D341Med (cell line): Measurements from ENCODE around the gene TEDC1.
A peak's percentile ranks its signal among the peaks of the same experiment; 100 is the strongest.

Experiments used
- DNase-seq: peaks from one replicate; pipeline ENCODE4 v3.0.0; 2012; ENCODE audit warnings: low spot score

The TEDC1 gene

GRCh38 chr14:105484997-105485393, 6.1 kb upstream of the TEDC1 start:
- DNase-seq: no peak

- DNase-seq: no peak
These were observed 5.3 kb upstream of the TEDC1 start for GRCh38 chr14:105485739-105486162.

DNA sequence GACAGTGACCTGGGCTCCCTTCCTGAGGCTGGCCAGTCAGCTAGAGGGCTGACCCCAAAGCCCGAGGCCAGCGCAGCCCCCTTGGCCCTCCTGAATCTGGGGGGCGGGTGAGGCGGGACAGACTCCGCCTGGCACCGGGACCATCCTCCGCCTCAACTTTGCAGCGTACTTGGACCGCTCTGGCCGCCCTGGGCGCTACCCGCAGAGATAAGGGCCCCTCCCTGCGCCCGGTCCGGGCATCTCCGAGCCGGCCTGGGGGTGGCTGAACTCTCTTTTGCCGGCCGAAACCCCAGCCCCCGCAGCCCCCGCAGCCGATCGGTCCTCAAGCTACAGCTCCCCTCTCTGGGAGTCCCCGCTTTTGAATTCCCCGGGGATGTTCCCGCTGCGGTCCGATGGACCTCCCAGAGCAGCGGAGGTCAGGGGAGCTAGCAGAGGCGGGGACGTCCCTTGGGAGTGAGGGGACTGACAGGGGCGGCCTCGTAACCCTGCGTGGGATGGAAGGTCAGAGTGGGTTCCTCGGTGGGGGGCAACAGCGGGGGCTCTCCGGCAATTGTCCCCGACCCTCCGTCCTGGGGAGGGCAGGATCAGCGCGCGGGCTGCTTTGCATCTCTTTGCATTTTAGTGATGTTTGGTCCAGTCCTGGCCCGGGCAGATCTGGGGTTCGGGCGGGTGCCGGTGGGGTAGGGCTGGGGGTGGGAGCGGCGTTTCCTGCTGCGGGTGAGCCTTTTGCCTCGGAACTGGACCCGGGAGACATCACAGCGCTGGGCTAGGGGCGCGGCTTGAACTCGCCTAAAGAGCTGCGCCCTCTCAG, 4.7 kb upstream of the TEDC1 start, which contains the start of gene CRIP1:
Gene CRIP1 (plus strand): TSS at position 724 of the 811 bp plus-strand sequence. CDS start 374 bp downstream, outside the sequence.
- no peak for DNase-seq

DNA sequence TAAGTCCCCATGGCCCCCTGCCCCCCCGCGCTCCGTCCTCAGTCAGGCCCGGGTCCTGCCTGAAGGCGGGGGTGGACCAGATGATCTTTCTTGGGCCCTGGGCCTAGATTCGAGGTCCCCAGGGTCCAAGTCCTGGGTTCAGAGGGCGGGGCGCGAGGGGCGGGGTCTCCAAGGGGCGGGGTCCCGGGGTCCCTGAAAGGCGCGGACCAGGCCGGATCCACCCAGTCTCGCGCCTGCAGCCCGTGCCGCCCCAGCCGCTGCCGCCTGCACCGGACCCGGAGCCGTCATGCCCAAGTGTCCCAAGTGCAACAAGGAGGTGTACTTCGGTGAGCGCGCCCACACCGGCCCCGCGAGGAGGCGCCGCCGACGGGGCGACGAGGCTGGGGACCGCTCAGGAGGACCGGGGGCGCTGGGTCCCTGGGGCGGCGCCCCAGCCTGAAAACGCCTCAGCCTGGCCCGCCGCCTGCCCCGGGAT, 4.0 kb upstream of the TEDC1 start:
- no peak for DNase-seq

- no peak for DNase-seq
These were observed 3.5 kb upstream of the TEDC1 start for GRCh38 chr14:105487449-105487985.

- DNase-seq: no peak
These were observed 2.9 kb upstream of the TEDC1 start for GRCh38 chr14:105487986-105488777.

DNA sequence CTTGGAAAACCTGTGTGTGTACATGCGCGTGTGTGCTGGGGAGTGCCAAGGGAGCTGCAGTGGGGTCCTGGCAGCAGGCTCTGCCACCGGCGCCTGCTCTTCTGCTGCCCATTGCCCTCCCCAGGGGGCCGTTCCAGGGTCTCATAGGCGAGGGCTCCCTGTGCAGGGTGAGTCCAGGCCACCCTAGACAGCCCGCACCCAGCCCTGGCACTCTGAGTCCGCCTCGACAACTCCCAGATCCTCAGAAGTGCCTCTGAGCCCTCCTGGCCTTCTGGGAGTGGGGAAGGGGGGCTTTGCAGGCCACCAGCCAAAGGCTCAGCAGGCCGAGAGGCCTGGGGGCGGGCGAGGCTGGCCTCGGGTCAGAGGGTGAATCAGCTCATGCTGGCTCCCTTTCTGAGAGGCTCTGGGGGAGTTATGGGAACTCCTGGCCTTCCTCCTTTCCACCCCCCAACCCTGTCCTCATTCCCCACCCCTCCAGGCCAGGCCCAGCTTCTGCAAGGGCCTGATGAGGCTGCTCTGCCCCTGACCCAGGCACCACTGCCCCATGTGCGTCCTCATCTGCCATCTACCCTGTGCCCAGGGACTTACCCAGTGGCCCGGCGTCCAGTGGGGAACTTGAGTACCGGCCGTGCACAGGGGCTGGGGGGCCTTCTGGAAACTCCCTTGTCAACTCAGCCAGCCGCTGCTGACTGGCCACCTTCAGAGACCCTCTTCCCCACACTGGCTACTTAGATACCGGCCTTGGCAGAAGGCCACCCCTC, 2.1 kb upstream of the TEDC1 start:
- DNase-seq: no peak

GRCh38 chr14:105489542-105490266, 1.3 kb upstream of the TEDC1 start:
- DNase-seq: peak; percentile 83

DNA sequence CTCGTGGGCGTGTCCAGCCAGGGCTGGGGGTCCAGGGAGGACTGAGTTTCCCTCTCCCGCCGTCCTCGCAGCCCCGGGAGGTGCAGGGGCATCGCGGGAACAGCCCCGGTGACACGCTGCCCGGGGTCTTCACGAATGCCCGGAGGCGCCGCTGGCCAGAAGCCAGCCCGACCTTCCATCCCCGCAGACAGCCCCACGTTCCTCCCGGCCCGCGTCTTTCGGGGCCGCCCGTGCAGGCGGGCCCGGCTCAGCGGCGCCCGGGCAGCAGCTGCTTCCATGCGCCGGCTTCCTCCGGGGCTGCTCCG, 827 bp upstream of the TEDC1 start:
- DNase-seq: no peak

GRCh38 chr14:105491366-105491973, 424 bp downstream of the TEDC1 start:
- peak; percentile 91 for DNase-seq

GRCh38 chr14:105492031-105492970, 1.3 kb downstream of the TEDC1 start:
- no peak for DNase-seq

DNA sequence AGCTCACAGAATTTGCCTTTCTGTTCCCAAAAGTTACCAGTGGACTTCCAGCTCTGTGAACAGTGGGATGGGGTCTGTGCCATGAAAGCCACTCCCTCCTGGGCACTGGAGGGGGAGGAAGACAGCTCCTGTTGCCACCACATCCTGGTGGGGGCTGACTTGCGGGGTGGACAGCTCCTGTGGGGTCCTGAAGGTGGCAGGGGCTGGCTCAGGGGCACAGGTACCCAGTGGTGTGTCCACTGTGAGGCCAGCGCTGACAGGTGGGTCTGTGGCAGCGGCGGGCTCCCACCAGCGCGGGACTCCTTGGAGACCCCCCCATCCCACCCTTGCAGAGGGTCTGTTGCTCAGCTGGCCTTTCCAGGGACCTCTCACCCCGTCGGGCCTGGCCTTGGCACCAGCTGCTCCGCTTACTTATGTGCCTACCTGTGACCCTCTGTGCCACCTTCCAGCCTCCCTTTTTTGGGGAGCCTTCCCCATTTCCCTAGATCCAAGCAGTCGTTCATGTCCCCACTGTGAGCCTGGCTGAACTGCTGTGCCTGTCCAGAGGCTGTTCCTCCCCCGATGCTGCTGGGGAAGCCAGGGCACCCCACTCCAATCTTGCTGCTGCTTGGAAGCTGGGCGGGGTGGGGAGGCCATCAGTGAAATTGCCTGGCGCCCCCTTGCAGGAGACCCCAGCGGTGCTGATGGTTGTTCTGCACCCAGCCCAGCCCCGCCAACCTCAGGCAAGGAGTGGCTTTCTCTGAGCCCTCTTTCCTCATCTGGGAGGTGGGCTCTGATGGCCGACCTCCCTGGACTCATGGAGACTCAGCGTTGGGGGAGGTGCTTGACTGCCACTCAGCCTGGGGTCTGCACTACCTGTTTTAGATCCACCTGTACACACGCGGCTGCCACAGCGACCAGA, 2.2 kb downstream of the TEDC1 start:
- DNase-seq: no peak

- no peak for DNase-seq
These were observed 3.0 kb downstream of the TEDC1 start for GRCh38 chr14:105493921-105494605.

DNA sequence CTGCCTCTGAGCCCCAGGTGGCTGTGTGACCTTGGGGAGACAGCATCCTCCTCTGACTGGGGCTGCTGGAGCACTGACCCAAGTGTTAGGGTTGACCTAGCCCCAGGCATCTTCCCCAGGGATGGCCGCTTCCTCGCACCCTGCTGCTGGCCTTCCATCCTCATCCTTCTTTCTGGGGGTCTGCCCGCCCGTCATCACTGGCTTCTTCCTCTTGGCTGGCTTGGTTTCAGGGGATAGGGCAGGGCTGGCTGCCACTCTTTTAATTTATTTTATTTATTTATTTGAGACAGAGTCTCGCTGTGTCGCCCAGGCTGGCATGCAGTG, 3.5 kb downstream of the TEDC1 start:
- DNase-seq: no peak

GRCh38 chr14:105495101-105495989, 4.3 kb downstream of the TEDC1 start:
- no peak for DNase-seq

DNA sequence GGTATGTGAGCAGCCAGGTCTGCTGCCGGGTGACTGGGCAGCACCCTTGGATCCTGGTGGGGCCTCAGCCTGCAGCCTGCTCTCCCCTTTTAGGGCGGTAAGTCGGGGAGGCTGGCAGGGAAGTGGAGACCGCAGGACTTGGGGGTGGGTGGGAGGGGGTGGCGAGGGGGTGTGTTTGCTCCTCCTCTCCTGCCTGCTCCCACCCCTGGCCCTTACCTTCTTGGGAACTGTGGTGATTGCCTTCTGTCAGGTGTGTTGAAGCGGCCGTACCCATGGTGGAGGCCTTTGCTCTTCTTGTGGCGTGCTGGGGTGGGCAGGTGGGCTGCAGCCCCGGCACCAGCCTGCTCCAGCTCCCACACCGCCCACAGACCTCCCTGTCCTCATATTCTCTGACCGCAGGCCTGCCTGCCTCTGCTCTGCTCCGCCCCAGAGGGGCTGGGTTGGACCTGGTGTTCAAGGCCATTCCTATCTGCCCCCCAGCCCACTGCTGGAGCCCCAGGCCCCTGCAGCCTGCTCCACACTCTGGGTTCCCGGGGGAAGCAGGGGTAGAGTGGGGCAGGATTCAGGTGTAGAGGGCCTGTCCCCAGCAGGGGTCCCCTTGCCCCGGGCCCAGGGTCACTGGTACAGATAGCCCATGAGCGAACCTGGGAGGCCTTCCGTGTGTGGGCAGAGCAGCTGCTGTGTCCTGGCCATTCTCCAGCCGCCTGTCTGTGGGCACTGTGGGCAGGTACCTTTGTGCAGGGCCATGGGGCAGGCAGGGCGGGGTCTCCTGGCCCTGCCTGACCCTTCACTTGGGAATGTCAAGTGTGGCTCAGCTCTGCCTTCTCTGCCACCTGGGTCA, 5.2 kb downstream of the TEDC1 start:
- no peak for DNase-seq
